DMS153 treated with DMSO at 0.1 percent for 48 hours (cell line): ENCODE results near the gene DPP9.

Source experiments
- DNase-seq: peaks from one replicate; lab custom pipeline; 2025; ENCODE audit not compliant: unreplicated experiment; lab: John Stamatoyannopoulos, UW

DPP9 gene

DNA sequence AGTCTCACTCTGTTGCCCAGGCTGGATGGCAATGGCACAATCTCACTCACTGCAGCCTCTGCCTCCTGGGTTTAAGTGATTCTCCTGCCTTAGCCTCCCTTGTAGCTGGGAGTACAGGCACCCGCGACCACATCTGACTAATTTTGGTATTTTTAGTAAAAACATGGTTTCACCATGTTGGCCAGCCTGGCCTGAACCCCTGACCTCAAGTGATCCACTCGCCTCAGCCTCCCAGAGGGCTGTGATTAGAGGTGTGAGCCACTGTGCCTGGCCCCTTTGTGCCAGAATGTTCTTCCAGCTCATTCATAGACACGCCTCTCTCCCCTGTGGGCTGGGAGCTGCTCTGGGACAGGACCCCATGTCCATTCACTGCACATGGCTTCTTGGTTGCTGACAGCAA lies 62.6 kb downstream of the DPP9 start:
- DNase-seq: no peak

DNA sequence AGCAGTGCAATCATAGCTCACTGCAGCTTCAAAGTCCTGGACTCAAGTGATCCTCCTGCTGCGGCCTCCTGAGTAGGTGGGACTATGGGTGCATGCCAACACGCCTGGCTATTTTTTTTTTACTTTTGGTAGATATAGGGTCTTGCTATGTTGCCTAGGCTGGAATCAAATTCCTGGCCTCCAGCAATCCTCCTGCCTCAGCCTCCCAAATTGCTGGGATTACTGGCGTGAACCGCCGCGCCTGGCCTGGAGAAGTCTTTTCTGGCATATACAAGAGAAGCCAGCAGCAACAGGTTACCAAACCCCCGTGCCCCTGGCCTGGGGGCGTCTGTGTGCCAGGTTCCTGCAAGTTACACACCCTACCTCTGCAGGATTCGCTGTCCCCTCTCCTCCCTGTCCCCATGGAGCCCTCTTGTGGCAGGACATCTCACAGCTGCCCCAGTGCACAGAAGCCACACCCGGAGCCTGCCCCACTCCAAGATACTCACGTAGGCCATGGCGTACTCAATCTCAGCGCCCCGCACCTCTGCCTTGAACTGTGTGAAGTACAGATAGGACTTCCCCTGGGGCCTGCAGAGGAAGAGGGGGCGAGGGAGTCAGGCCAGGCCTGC lies 63.4 kb downstream of the DPP9 start:
- DNase-seq: no peak

DNA sequence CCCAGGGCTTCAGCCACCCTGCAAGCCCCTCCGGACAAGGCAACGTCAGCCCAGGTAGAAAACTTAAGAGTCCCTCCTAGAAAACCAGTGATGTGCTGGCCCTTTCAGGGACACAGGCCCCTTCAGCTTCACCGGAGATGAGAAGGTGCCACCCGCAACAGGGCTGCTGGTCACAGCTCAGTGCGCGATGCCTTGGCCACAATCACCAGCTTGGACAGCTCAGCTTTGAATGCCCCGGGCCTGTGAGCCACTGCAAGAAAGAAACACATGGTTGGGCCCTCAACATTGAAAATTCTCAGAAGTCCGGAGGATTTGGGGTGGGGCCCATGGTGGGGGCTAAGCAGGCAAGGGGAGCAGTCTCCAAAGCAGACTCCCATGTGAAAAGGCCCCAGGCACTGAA lies 65.8 kb downstream of the DPP9 start:
- DNase-seq: no peak

DNA sequence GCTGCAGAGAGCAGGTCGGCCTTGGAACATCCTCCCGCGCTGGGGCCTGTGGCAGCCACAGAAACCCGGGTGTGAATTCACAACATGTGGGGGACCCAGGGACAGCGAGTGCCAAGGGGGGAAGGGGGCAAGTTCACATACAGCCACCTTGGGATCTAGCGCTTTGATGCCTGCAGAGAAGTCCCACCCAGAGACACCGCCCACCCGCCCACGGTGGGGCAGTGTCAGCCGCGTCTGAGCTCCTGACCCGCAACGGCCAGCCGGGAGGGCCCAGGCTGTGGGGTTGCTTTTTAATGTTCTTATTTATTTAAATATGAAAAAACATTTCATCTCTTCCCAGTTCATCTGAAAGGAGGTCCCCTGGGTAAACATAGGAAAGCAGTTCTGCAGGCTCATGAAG lies 66.4 kb downstream of the DPP9 start:
- DNase-seq: no peak

DNA sequence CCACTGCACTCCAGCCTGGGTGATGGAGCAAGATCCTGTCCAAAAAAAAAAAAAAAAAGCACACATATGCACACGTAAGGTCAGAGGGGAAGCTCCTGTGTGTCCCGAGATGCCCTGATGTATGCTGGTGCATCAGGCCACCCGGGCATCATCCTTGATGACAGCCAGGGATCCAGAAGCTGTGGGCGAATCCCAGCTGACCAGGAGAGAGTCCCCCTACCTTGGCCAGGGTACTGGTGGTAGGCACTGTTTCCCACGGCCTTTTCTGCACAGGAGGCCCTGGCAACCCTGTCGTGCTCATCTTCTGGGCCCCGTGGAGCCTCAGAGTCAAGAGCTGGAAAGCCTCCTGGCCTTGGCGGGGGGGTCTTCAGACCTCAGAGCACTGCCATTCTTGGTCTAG lies 67.5 kb downstream of the DPP9 start:
- DNase-seq: no peak

DNA sequence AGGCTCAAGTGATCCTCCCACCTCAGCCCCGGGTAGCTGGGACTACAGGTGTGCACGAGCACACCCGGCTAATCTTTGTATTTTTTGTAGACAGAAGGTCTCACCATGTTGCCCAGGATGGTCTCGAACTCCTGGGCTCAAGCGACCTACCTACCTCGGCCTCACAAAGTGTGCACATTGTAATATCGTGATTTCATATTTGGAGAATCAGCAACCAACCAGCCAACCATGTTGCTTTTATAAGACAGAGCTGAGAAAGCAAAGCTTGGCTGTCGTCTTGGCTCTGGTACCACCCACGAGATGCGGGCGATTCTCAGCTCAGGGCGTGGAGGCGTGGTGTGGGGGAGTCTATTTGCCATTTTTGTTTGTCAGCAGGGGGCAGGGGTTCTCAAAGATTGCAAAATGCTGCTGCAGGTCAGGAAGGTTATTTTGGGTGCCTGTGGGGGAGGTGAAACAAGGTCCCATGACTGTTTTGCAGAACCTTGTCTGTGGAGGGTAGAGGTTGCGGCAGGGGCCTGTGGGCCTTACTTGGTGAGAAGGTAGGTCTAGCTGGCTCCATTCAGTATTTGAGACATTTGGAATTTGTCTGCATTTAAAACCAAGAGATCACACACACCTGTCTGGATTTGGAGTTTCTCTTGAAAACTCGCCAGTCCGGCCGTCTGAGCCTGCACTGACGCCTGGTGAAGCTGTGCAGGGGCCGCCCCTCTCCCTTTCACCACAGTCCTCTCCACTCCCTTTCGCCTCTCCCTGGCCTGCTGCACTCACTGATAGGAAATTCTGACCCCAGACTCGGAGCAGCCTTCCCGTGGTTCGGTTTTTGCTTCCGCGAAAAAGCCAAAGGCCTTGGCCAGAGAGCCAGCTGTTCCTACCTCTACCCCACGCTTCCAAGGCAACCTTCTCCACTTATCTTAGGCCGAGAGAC lies 68.9 kb downstream of the DPP9 start:
- no peak for DNase-seq

DNA sequence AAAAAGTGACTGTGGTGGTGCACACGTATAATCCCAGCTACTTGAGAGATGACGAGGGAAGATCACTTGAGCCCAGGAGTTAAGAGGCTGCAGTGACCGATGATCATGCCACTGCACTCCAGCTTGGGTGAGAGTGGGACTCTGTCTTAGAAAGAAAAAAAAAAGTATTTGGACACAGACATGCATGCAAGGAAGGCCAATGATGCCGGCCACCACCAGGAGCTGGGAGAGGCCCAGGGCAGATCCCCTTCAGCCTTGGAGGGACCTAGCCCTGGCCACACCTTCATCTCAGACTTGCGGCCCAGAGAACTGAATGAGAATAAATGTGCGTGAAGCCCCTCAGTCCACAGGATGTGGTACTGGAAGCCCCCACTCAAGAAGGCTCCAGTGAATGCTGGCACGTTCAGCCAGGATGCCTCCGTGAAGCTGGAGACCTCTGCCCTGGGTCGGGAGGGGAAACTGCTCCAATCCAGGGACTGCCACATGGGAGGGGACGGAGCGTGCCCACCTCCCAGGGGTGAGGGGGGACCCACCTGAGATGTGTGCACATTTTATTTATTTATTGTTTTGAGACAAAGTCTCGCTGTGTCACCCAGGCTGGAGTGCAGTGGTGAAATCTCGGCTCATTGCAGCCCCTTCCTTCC lies 69.7 kb downstream of the DPP9 start:
- no peak for DNase-seq

DNA sequence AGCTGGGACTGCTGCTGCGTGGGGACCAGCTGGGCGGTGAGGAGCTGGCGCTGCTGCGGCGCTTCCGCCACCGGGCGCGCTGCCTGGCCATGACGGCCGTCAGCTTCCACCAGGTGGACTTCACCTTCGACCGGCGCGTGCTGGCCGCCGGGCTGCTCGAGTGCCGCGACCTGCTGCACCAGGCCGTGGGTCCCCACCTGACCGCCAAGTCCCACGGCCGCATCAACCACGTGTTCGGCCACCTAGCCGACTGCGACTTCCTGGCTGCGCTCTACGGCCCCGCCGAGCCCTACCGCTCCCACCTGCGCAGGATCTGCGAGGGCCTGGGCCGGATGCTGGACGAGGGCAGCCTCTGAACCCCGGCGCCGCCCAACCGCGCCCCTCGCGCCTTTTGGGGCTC lies 71.6 kb downstream of the DPP9 start:
- DNase-seq: no peak

DNA sequence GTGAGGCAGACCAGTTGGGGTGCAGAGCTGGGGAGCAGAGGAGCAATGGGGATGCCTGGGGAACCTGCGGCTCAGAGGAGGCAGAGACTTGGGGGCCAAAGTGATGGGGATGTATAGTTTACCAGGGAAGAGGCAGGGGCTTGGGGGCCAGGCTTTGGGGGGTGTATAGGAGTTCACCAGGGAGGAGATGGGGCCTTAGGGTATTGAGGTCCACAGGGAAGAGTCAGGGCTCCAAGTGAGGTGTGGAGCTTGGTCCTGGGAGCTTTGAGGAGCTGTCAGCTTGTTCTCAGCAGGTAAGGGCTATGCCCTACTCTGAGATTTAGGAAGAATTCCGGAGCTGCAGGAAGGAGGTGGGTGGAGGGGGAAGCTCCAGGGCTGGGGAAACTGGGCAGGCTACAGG lies 73.5 kb downstream of the DPP9 start:
- no peak for DNase-seq

DNA sequence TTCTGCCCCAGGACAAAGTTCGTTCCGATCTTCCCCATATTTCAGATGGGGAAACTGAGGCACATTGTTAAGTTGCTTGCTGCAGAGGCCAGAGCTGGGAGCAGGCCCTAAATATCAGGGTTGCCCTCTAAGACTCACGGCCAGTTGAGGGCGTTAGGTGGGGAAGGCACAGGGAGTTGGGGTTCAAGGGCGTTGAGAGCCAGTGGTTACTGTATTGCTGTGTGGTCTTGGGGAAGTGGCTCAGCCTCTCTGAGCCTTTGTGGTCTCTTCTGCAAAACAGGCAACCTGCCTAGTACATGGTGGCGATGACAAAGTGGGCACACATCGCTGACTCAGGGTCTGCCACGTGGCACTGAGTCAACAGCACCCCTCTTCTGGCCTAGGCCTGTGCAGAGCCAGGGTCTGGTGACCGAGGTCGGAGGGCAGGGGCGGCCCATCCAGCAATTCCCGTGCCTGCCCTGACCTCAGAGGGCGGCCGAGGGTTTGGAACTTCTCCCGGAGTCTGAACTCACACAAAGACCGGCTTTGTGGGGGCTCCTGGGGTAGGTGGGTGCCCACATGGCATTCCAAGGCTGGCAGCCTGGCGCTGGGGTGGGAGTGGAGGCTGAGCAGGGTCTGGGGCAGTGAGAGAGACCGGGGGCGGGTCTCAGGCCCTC lies 74.1 kb downstream of the DPP9 start:
- no peak for DNase-seq

DNA sequence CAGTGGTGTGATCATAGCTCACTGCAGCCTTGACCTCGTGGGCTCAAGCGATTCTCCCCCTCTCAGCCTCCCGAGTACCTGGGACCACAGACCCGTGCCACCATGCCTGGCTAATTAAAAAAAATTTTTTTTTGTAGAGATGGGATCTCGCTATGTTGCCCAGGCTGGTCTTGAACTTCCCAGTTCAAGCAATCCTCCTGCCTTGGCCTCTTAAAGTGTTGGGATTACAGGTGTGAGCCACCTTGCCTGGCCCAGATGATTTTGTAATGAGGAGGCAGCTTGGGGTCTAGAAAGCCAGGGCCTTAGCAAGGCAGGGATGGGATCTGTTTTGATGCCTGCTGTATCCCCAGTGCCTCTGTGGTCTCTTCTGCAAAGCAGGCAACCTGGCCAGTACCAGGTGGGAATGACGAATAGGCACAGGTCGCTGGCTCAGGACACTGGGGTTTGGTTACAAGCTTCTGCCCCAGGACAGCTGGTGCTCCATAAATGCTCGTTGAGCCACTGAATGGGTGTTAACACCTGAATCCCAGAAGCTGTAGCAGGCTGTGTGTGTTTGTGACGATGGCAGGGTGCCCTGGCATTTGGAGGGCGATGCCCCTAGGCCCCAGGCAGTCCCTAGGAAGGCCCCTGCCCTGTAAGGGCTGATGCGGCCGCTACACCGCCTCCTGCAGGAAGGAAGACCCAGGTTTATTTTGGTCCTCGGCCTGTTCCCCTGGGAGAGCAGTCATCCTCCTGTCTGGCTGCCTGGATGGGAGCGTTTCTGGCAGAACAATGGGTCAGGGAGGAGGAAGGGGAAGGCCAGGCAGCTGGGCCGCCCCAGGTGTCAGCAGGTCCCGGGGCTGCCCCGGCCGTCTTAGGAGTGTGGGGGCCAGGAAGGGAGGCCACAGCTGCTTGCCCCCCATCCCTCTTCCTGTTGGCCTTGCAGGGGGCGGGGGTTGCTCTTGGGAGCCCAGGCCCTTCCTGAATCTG lies 75.7 kb downstream of the DPP9 start:
- DNase-seq: no peak

DNA sequence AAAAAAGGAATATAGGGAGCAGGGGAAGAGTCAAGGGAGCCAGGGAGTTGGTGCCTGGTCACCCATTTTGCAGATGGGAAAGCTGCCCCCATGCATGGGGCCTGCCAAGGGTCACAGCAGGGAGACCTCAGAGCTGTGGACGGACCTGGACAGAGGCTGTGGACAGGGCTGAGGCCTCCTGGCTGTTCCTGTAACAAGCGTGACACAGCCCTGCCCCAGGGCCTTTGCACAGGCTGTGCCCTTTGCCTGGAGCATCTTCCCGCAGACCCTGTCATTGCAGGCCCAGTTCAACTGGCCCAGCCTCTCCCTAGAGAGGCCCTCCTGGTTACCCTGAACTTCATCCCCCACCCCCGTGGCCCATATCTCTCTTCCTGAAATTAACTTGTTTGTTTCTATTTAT lies 77.9 kb downstream of the DPP9 start:
- DNase-seq: no peak

DNA sequence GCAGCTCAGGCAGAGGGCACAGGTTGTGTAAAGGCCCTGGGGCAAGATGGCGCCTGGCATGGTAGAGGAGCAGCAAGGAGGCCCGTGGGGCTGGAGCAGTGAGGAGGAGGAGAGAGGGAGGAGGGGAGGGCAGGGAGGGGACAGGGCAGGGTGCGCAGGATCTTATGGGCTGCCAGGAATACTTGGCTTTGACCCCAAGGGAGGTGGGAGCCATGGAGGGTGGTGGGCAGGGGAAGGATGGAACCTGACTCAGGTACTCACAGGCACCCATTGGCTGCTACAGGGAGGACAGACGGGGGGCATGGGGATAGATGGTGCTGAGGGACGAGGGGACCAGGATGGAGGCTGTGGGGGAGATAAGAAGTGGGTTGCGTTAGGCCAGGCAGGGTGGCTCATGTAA lies 81.0 kb downstream of the DPP9 start:
- no peak for DNase-seq

DNA sequence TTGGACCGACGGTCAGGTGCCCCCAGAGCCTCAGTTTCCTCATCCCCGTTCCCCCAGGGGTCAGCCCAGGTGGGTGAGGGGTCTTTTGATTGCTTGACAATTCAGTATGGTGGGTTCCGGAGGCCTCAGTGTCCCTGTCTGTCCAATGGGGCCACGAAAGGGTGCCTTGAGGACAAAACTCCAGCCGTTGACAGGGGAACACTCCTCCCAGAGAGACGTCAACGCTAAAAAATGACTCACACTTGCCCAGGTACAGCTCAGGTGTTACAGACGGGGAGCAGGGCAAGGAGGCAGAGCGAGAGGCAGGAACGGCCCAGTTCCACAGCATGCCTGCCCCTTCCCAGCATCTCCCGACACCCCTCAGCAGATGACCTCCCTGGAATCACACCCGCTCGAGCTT lies 82.5 kb downstream of the DPP9 start:
- no peak for DNase-seq

DNA sequence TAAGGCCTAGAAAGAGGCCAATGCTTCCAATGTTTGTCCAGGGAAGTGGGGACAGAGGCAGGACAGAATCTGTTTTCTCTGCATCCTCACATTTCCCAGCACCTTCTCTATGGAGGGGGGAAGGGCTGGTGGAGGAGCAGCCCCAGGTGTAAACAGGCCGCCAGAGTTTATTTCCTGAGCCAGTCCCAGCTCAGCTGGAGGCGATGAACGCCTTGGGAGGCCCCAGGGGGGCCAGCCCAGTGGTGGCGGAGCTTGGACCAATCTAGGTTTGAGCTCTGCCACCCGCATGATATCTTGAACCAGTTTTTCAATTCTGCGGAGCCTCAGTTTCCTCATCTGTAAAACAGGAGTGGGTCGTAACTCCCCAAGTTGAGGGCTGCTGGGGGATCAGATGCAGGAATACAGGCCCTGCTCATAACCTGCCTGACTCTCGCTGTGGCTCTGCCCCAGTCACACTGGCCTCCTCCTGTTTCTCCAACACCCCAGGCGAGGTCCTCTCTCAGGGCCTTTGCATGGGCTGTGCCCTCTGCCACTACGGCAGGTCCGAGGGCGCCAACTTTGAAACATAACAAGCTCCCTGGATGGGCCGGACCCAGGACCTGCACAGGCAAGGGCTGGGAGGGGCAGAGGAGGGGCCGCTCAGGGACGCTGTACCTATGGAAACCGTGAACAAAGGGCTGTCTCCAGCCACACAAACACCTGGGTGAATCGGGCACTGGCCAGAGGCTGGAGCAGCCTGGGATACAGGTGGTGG lies 83.2 kb downstream of the DPP9 start:
- peak; percentile 3 for DNase-seq

DNA sequence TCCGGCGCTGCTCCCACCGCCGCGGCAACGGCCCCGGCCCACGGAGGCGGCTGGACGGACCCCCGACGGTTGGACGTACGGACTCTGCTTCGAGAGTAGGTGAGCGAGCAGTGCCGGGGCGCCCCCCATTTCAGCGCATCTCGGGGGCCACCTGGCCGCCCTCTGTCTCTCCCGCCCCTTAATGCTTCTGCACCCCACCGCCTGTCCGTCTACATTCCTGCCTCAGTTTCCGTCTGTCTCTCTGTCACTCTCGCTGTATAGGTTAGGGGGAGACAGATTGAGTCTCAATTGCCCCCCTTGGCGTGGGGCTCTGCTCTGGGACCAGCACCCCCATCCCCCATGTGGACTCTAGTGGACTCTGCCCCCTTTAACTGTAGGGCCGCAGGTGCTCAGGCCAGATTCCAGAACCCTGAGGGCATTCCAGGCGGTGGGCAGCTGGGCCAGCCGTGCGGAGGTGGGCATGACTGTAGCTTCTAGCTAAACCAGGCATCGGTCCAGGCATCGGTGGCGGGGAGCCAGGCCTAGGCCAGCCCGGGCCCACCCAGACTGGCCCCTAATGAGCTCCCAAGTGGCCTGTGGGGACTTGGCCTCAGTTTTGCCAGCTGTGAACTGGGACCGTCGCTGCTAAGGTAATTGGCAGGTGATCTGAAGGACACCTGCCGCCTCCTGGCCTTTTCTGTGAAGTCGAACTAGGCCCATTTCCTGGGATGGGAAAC lies 84.0 kb downstream of the DPP9 start:
- no peak for DNase-seq

DNA sequence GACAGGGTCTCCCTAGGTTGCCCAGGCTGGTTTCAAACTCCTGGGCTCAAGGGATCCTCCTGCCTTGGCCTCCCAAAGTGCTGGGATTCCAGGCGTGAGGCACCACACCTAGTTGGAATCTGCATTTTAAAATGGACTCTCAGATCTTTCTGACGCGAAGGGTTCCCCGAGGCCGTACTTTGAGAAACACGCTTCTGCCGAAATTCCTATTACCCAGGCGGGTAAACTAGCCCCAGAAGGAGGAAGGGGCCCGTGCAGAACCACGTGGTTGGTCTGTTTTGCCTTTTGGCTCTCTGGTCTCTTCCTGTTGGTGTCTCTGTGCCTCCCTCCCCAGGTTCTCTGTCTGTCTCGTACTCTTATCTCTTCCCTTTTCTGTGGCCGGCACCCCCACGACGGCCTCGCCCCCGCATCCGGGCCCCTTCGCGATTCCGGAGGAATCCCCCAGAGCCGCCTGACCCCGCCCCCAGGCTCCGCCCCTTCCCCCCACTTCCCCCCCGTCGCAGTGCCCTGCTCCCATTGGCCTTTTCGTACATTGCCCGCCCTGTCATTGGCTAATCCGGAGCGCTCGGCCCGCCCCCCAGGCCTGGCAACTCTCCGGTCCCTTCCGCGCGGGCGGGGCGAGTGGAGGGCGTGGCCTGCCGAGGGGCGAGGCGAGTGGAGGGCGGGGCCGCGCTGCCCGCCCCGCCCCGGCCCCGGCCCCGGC lies 84.7 kb downstream of the DPP9 start, which contains the start of gene TNFAIP8L1:
Gene TNFAIP8L1 (plus strand): TSS at position 689 of the 703 bp plus-strand sequence. CDS start 12,354 bp downstream, outside the sequence.
- DNase-seq: peak; percentile 77

DNA sequence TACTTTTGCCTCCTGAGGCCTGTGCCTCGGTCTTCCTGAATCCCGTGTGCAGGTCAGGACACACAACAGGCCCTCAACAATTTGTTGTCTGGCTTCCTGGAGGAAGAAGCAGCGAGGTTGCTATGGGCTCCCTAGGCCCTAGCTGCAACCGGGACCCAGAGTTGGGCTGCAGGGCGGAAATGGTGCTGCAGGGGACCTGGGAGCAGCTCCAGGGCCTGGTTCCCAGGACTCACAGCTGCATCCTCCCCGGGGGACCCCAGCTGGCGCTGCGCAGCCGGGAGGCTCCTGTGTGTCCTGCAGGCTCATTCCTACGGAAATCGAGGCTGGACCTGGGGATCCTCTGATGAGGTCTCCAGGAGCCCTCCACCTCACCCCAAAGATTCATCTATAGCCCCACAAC lies 85.3 kb downstream of the DPP9 start:
- no peak for DNase-seq
